HG02973 (cell line): ENCODE measurements around the gene ZFYVE9.
A peak's percentile ranks its signal among the peaks of the same experiment; 100 is the strongest.
"Not testable (repeated sequence)": the region's sequence is repeated elsewhere in the genome, so short reads cannot be mapped to it uniquely, and the experiment has no call there.

Source experiments
- ATAC-seq: cut with Tn5 transposase; IDR thresholded peaks from one replicate; pipeline ENCODE4 v1.9.1; 2021; ENCODE audit warnings: moderate library complexity; ENCODE audit not compliant: unreplicated experiment

Gene ZFYVE9

DNA sequence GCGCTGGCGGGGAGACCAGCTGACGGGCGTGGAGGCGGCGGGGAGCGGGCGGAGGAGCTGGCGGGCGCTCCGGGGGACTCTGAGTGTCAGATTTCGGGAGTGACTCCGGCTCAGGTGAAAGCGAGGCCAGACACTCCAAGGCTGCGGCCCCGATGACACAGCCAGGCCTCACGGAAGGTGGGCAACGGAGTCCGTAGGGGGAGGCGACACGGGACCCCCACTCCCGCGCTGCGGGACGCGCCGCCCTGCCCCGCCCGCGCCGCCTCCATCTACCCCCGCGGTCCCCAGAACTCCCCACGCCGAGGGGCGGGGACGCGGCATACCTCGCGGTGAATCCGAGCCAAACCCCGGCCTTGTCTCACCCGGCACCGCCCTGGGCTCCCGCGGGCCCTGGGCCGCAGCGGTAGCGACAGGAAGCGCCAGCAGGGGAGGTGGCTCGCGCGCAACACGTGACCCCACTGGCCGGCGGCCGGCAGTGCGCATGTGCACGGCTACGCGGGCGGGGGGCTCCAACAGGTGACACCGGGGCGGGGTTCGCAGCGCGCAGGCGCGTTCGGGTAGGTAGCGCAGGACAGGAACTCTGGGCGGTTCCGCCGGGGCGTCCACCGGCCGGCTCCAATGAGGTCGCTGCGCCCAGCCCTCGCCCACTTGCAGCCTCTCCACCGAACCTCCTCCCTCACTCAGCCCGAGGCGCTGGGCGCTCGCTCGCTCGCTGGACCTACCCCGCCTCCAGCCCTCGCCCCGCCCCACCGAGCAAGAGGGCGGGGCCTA, 224.0 kb downstream of the ZFYVE9 start, which contains the start of gene CC2D1B:
Gene CC2D1B, minus strand, starts transcription at position 460 of the 771 bp plus-strand sequence. CDS start 1,585 bp downstream, outside the sequence.
- peak; percentile 84 for ATAC-seq

GRCh38 chr1:52366517-52366827, 224.6 kb downstream of the ZFYVE9 start:
- ATAC-seq = no peak

DNA sequence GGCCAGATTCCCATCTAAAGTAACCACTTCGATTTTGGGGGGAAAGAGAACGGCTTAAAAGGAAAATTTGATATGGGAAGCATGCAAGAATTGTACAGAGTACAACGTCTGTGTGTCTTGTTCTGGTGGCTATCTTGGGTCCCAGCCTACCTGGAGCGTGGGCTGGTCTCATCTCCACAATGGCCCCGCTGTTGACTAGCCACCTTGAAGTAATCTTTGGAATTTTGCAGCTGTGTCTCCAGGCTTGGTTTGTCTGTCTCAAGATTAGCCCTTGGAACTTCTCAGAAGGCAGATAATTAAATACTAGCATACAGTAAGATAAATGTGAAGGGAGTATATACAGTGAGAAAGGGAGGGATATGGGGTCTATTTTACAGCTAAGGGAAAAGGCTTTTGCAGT, 225.4 kb downstream of the ZFYVE9 start:
- ATAC-seq = no peak

- no peak for ATAC-seq
Measured at GRCh38 chr1:52368383-52369172, 226.7 kb downstream of the ZFYVE9 start.

DNA sequence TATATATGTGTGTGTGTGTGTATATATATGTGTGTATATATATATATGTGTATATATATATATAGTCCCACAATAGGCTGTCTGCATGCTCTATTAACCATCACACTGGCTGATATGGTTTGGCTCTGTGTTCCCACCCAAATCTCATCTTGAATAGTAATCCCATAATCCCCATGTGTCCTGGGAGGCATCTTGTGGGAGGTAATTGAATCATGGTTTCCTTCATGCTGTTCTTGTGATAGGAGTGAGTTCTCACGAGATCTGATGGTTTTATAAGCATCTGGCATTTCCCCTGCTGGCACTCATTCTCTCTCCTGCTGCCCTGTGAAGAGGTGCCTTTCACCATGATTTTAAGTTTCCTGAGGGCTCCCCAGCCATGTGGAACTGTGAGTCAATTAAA, 228.0 kb downstream of the ZFYVE9 start:
- not testable (repeated sequence) for ATAC-seq

DNA sequence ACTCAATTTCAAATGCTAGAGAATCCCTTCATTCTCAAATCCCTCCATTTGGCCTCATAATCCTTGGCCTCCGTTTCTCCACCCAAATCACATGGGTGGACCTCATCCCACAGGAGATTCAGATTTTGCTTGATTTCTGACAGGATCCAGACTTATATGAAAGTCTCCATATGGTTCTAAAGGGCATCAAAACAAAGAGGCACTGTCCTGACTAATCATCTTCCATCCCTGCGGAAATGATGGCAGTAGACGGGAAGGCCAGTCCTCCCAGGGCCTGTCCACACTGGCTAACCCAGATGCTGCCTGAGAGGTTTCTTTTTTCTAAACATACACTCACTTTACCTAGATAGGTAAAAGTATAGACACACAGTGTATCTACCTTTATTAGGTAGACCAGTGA, 243.5 kb downstream of the ZFYVE9 start:
- no peak for ATAC-seq

GRCh38 chr1:52386458-52386857, 244.6 kb downstream of the ZFYVE9 start:
- ATAC-seq = no peak

- ATAC-seq = no peak
Measured at GRCh38 chr1:52393174-52393573, 251.3 kb downstream of the ZFYVE9 start.
